Small intestine (tissue), 7 donors: ENCODE data around the gene SSBP4. TPM values are rescaled to one million over a fixed set of nuclear protein-coding genes. Genes with fewer than 3 reads are reported as not detected.
A peak's percentile ranks its signal among the peaks of the same experiment; 100 is the strongest.

Experiments
- DNase-seq, 2 donors: peaks; one replicate each; pipeline versions ENCODE4 v3.0.0 to v3.0.0-alpha.2; 2013
- FAIRE-seq: peaks from 2 replicates; lab custom pipeline; 2012; peaks lifted over from hg19 to GRCh38; lab: Jason Lieb, UNC
- H3K27ac ChIP-seq, 3 donors: one replicate each; pipeline ENCODE4 v1.5.1; 2013; ENCODE audit warnings: low read length in 2 of 3, mild to moderate bottlenecking in 2 of 3, control low read depth in 1 of 3, inconsistent platforms in 1 of 3, low read depth in 1 of 3, moderate library complexity in 1 of 3
- H3K27me3 ChIP-seq, 3 donors: one replicate each; pipeline ENCODE4 v1.6.1; 2013; ENCODE audit warnings: low read length in 3 of 3, inconsistent platforms in 1 of 3; ENCODE audit not compliant: control insufficient read depth in 3 of 3, insufficient read depth in 3 of 3
- H3K36me3 ChIP-seq, 3 donors: one replicate each; pipeline ENCODE4 v1.6.1; 2013; ENCODE audit warnings: low read length in 3 of 3, inconsistent platforms in 1 of 3, low read depth in 1 of 3, mild to moderate bottlenecking in 1 of 3, moderate library complexity in 1 of 3; ENCODE audit not compliant: control insufficient read depth in 3 of 3, insufficient read depth in 2 of 3
- H3K4me1 ChIP-seq, 3 donors: one replicate each; pipeline ENCODE4 v1.6.1; 2013; ENCODE audit warnings: low read length in 2 of 3, inconsistent platforms in 1 of 3, low read depth in 1 of 3, mild to moderate bottlenecking in 1 of 3, moderate library complexity in 1 of 3; ENCODE audit not compliant: control insufficient read depth in 3 of 3, insufficient read depth in 2 of 3
- H3K4me3 ChIP-seq, 3 donors: one replicate each; pipeline ENCODE4 v1.5.1; 2013; ENCODE audit warnings: low read length in 3 of 3, control low read depth in 1 of 3, inconsistent platforms in 1 of 3, low read depth in 1 of 3, mild to moderate bottlenecking in 1 of 3, moderate library complexity in 1 of 3
- H3K9me3 ChIP-seq, 2 donors: one replicate each; pipeline ENCODE4 v1.6.1; 2013; ENCODE audit warnings: low read depth in 1 of 2, low read length in 1 of 2; ENCODE audit not compliant: control insufficient read depth in 2 of 2, insufficient read depth in 1 of 2
- WGBS, 3 donors: extraction: QIAGEN DNeasy Blood & Tissue Kit; methylation state at CpG; one replicate each; pipeline ENCODE4 v1.1.7; 2013; 5-methylcytosine and 5-hydroxymethylcytosine counted together
- polyA plus RNA-seq, 4 donors: library from polyadenylated mRNA; stranded (reverse) in 3 of 4; unstranded in 1 of 4; fragments of 200-250 nt in 3 of 4; fragments of 120-200 nt in 1 of 4; gene quantifications; one replicate each; pipeline versions ENCODE4 v1.2.1 to v1.2.3, GENCODE V29; 2013
- donor health status: healthy with polysubstance abuse.
- donor health status: control.
- donor health status: control.
- donor health status: Bipolar disorder and iron deficiency.
- donor health status: healthy.

SSBP4 gene
- polyA plus RNA-seq, 4 donors: 15.9 to 117 (median 44.2) TPM

DNA sequence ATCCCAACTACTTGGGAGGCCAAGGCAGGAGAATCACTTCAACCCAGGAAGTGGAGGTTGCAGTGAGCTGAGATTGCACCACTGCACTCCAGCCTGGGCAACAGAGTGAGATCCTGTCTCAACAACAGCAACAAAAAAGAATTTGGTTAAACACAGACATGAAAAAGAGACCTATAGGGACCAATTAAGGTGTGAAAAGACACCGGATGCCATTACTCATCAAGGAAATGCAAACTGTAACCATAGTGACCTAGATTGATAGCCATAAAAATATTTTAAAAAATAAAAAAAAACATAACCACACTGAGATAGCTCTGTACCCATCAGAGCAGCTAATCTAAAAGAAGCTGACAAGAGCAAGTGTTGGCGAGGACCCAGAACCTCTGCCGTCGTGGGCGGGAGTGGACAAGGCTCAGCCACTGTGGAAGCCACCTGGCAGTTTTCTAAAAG lies 55.8 kb downstream of the SSBP4 start:
- Histone ChIP-seq H3K27me3 (no peaks in the 10 kb centered on the region), H3K4me3 (no peak overlapping the region), H3K36me3 (peaks cover 0 to 53% (median 0%) of the 10 kb centered on the region in 3 donors), H3K9me3 (no peaks in the 10 kb centered on the region), H3K4me1 (peaks cover 0 to 24% (median 7%) of the 10 kb centered on the region in 3 donors), H3K27ac (peak overlapping the region in 1 of 3 donors; percentile 35)
- DNase-seq (peak in 1 of 2 donors; percentile 50), FAIRE-seq (no peak)
- 49 to 58% (median 55%) methylated on average over 5 of the region's 5 CpGs for WGBS, 3 donors

DNA sequence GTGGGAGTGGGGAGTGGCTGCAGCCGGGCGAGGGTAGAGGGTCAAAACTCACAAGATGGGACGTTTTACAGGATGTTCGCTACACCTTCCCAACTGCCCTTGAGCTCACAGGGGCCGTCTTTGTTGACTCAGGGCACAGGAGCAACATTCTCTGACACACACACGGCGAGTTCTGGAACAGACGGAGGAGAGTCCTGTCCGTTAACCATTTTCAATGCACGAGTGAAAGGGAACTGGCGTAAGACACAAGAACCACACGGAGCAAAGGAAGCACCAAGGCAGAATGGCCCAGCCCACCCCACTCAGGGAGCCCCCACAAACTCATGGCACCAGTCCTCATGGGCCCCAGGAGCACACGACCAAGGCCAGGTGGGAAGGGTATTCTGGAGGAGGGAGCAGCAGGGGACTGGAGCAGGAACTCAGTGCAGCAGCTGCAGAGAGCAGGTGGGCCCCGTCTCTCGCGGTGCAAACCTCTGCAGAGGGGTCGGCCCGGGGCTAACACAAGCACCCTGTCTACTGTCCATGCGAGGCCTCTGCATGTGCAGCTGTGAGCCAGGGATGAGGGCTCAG lies 56.6 kb downstream of the SSBP4 start:
- no peak for DNase-seq
- H3K27me3 ChIP-seq: no peaks in the 10 kb centered on the region
- WGBS, 3 donors: 73 to 83% (median 78%) methylated on average over 14 to 19 of the region's 19 CpGs
- no peak overlapping the region for H3K4me3 ChIP-seq
- no peak for FAIRE-seq
- peak overlapping the region in 1 of 3 donors; percentile 41 for H3K27ac ChIP-seq
- H3K4me1 ChIP-seq: peaks cover 0 to 24% (median 10%) of the 10 kb centered on the region in 3 donors
- peaks cover 0 to 50% (median 0%) of the 10 kb centered on the region in 3 donors for H3K36me3 ChIP-seq
- no peaks in the 10 kb centered on the region for H3K9me3 ChIP-seq

DNA sequence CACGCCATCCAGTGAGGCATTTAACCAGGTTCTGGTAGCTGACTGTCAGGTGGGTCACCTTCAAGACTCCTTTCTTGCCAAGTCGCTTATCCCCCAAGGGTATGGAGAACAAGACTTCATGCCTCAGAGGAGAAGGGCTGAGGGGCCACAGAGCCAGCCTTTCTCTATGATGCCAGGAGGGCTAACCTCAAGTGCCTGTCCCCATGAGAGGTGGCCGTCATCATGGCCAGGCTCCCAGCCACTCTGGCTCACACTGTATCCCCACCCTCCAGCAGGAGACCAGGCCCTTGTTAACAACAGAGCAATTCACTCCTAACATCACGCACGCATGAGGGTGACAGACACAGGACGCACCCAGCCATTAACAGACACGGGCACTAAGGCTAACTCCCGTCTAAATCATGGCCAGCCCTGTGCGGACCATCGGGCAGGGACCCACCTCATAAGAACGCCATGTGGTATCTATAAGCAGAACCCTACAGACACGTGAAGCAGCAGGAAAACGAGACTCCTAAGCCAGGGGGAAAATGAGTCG lies 57.4 kb downstream of the SSBP4 start:
- DNase-seq (no peak), FAIRE-seq (no peak)
- Histone ChIP-seq H3K4me3 (no peak overlapping the region), H3K4me1 (peaks cover 0 to 24% (median 10%) of the 10 kb centered on the region in 3 donors), H3K9me3 (no peaks in the 10 kb centered on the region), H3K27me3 (no peaks in the 10 kb centered on the region), H3K36me3 (peaks cover 0 to 52% (median 0%) of the 10 kb centered on the region in 3 donors), H3K27ac (peak overlapping the region in 1 of 3 donors; percentile 45)
- 90 to 92% (median 92%) methylated on average over 14 of the region's 14 CpGs for WGBS, 3 donors

DNA sequence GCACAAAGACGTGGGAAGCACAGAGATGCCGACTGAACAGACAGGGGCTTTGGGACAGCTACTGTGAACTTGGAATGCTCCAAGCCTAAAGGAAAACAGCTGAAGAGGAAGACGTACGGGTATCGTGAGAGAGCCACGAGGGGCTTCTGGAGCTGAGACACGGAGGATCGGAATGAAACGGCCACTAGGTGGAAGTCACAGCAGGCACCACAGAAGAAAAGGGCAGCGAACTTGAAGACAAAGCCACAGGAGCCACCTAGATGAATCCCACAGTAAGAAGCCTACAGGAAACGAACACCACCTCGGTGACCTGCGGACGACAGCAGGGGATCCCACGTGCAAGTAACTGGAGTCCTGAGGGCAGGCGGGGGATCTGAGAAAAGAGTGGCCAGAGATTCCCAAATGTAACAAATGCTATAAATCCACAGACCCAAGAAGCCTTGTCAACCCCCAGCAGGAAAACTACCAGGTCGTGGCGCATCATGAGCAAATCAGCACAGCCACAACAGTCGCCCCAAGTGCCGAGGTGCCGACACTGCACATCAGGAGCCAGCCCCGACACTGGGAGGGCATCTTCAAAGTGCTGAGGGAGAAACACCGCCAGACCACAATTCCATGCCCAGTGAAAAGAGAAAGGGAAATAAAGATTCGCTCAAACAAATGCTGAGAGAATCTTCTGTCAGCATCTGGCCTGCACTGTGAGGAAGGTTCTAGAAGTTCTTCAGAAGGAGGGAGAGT lies 58.0 kb downstream of the SSBP4 start:
- no peak overlapping the region for H3K4me3 ChIP-seq
- no peaks in the 10 kb centered on the region for H3K9me3 ChIP-seq
- FAIRE-seq: no peak
- peak overlapping the region in 1 of 3 donors; percentile 45 for H3K27ac ChIP-seq
- peak in 1 of 2 donors; percentile 40 for DNase-seq
- H3K4me1 ChIP-seq: peaks cover 0 to 24% (median 10%) of the 10 kb centered on the region in 3 donors
- peaks cover 0 to 50% (median 0%) of the 10 kb centered on the region in 3 donors for H3K36me3 ChIP-seq
- 73 to 90% (median 80%) methylated on average over 24 of the region's 24 CpGs for WGBS, 3 donors
- H3K27me3 ChIP-seq: no peaks in the 10 kb centered on the region

- Histone ChIP-seq H3K4me3 (no peak overlapping the region), H3K36me3 (peaks cover 0 to 46% (median 0%) of the 10 kb centered on the region in 3 donors), H3K4me1 (peaks cover 0 to 24% (median 10%) of the 10 kb centered on the region in 3 donors), H3K9me3 (no peaks in the 10 kb centered on the region), H3K27ac (peak overlapping the region in 2 of 3 donors; percentile 71 to 75), H3K27me3 (no peaks in the 10 kb centered on the region)
- FAIRE-seq: no peak
- 74 to 86% (median 77%) methylated on average over 8 of the region's 8 CpGs for WGBS, 3 donors
- no peak for DNase-seq
Measured at GRCh38 chr19:18477974-18478373, 58.8 kb downstream of the SSBP4 start.

DNA sequence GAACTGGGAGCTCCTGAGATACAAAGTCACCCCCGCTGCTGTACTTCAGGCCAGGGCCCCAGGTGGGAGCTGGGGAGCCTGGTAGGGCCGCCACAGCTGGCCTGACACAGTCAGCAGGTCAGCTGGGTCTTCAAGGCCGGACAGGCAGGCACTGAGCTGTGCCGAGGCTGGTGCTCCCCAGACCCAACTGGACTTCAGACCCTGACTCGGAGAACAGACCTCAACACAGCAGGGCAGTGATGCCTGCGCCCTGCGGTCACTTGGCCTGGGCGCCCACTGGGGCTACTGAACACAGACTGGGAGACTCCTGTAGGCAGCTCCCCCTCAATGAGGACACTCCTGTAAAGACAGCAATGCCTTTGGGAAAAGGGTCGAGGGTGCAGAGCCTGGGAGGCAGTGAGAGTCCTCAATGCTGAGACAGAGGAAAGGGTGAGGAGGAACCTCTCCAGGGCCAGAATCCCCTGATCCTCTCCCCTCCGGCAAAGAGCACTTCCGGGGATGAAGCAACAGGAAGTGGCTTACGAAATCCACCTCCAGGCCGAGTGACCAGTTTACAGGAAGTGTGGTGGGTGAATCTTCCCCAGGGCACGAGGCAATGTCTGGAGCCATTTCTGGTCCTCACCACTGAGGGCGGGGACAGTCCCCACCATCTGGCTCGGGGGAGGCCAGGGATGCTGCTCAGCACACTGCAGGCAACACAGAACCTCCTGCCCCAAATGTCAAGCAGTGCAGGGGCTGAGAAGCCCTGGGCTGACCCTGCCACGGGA lies 59.5 kb downstream of the SSBP4 start:
- peak; percentile 34 to 53 for DNase-seq
- 57 to 78% (median 72%) methylated on average over 16 to 17 of the region's 17 CpGs for WGBS, 3 donors

DNA sequence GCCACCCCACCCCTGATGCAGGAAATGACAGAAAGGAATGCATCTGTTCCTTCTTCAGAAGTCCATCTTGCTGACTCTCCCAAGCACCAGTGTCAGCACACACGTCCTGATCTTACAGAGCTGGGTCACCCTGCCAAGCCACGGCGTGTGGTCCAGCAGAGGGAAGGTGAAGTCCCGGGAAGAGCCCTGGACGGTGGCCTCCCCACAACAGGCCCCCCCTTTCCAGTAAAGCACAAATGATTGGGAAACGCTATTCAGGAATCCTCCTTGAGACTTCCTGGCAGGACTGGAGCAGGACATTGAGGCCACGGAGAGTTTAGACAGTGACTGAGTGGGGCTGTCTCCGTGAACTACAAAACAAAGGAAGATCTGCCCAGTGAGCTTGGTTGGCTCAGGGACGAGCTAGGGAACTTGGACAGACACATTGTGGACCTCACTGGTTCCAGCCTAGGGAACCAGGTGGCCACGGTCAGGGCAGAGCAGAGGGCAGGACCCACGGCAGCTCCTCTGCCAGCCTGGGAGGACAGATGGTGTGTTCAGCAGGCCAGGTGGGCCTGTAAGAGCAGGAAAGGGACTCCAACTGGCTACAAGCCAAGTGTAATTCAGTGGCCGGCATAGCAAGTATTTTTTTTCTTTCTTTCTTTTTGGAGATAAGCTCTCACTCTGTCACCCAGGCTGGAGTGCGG lies 61.0 kb downstream of the SSBP4 start:
- no peak for FAIRE-seq
- H3K4me3 ChIP-seq: no peak overlapping the region
- H3K27ac ChIP-seq: peak overlapping the region; percentile 41 to 91 (median 56)
- peaks cover 3 to 24% (median 13%) of the 10 kb centered on the region in 3 donors for H3K4me1 ChIP-seq
- H3K9me3 ChIP-seq: no peaks in the 10 kb centered on the region
- no peaks in the 10 kb centered on the region for H3K27me3 ChIP-seq
- 40 to 47% (median 45%) methylated on average over 13 of the region's 13 CpGs for WGBS, 3 donors
- no peak for DNase-seq
- H3K36me3 ChIP-seq: peaks cover 0 to 37% (median 0%) of the 10 kb centered on the region in 3 donors

More for the DNA sequence above, 59.5 kb downstream of the SSBP4 start:
- Histone ChIP-seq H3K4me1 (peaks cover 0 to 24% (median 10%) of the 10 kb centered on the region in 3 donors), H3K36me3 (peaks cover 0 to 45% (median 0%) of the 10 kb centered on the region in 3 donors), H3K9me3 (no peaks in the 10 kb centered on the region), H3K27me3 (no peaks in the 10 kb centered on the region), H3K4me3 (no peak overlapping the region), H3K27ac (peak overlapping the region in 2 of 3 donors; percentile 71 to 75)
- FAIRE-seq: no peak
